Stimulated activated CD8-positive, alpha-beta memory T cell treated with anti-CD3 and anti-CD28 coated beads, Interleukin-12 subunit alpha, Interleukin-12 subunit beta, amount 100 ng/mL, for 1 hour (primary cell): ENCODE measurements around the gene MYBPHL.

Source experiments
- DNase-seq: peaks from one replicate; pipeline ENCODE4 v3.0.0-alpha.2; 2020; ENCODE audit warnings: low read depth

MYBPHL gene

DNA sequence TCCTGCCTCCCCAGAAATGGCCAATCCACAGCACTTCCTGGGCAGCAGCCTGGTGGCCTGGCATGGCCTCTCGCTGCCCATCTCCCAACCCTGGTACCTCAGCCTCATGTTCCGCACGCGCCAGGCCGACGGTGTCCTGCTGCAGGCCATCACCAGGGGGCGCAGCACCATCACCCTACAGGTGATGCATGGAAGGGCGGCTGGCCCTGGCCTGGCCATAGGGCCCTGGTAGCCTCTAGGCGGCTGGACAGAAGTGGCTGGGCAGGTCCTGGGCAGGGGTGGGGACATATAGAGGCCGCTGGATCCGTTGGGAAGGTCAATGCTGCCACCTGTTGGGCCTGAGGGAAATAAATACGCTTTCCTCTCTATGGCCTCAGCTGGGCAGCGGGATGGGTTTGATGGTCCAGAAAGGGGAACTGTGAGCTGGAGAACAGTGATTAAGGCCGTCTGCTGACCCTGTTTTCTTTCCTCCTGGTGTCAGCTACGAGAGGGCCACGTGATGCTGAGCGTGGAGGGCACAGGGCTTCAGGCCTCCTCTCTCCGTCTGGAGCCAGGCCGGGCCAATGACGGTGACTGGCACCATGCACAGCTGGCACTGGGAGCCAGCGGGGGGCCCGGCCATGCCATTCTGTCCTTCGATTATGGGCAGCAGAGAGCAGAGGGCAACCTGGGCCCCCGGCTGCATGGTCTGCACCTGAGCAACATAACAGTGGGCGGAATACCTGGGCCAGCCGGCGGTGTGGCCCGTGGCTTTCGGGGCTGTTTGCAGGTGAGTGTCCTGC is 43.0 kb downstream of the MYBPHL start:
- peak; percentile 55 for DNase-seq

DNA sequence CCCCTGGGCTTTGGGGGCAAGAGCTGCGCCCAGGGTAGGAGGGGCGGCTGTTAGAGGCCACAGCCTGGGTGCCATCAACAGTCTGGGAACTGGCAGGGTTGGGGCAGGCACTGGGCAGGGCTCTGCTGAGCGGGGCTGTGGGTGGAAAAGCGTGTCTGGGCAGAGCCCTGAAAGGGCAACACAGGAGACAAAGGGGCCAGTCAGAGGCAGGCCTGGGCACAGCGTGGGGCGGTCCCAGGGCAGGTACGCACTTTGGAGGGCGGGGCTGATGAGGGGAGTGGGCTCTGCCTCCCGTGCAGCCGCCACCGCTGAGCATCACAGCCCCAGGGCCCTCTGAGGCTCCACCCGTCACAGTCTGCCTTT is 43.6 kb downstream of the MYBPHL start:
- DNase-seq: no peak

DNA sequence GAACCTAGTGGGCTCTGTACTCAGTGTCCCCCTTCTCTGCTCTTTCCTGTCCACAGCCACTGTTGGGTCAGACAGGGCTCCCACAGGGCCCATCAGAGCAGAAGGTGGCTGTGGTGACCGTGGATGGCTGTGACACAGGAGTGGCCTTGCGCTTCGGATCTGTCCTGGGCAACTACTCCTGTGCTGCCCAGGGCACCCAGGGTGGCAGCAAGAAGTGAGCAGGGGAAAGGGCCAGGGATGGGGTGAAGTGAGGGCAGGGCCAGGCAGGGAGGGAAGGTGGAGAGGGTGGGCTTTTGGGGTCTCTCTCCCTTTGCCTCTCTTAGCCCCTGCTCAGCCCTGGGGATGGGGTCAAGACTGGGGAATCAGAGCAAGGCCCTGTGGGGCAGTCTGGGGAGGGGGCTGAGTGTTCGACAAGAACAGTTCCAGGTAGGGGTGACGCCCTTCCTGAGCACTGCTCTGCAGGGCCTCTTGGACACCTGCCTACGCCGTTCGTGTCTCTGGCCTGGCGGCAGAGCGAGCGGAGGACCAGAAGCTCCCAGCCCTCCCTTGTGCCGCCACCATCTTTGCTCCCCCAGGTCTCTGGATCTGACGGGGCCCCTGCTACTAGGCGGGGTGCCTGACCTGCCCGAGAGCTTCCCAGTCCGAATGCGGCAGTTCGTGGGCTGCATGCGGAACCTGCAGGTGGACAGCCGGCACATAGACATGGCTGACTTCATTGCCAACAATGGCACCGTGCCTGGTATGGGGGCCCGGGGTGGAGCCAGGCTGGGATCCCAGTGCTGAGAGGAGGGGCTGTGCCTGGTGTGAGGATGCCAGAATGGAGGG is 44.4 kb downstream of the MYBPHL start:
- DNase-seq: no peak

DNA sequence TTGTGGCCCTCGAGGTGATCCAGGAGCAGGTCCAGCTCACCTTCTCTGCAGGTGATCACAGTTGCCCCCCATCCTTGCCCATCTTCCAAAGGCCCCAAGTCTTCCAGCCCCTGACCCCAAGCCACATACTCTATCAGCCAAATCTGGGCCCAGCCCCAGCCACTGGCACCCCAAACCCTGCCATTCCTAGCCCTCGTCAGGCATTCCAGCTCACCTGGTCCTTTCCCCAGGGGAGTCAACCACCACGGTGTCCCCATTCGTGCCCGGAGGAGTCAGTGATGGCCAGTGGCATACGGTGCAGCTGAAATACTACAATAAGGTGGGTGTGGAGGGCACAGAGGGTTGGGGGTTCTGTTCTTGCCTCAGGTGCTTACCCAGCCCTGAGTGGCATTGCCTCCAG is 45.2 kb downstream of the MYBPHL start:
- no peak for DNase-seq

DNA sequence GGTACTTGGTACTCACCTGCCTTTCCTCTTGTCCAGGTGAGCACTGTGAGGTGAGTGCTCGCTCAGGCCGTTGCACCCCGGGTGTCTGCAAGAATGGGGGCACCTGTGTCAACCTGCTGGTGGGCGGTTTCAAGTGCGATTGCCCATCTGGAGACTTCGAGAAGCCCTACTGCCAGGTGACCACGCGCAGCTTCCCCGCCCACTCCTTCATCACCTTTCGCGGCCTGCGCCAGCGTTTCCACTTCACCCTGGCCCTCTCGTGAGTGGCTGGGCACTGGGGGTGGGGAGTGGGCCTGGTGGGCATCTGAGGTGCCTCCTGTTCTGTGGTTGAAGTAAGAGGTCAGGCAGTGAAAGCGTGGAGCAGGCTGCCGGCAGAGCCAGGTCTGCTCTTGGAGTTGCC is 45.8 kb downstream of the MYBPHL start:
- DNase-seq: no peak

DNA sequence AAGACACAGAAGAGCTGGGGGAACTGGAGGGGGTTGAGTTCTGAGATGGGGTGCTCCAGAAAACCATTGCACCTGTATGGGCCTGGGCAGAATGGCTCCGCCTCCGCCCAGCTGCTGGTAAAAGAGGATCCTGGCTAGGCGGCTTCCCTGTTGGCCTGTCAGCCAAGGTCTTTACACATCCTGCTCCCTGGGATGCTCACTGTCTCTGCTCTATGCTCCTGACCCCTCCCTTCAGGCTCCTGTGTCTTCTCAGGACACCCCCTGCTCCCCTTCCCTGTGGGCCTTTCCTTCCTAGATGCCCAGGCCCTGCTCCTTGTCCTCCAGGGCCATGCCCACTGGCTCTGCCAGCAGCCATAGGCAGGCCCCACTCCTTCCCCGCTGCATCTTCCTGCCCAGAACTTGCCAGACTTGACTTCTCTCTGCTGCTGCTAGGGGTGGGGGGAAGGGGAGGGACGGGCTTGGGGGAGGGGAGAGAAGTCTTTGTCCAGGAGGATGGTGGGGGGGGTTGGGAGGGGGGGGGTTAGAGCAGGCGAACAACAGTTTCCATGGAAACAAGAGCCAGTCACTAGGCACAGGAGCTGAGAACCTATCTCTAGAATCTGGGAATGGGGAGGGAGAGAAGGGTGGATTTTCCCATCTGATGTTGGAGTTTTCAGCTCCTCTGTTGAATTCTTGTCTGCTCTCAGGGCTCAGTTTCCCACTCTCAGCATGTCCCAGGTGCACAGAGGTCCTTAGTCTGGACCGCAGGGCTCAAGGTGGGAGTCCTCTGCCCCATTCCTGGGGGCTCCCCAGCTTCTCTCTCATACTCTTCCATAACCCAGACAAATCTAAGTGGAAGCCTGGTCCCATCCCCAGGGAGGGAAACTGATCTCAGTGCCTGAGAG is 46.9 kb downstream of the MYBPHL start:
- no peak for DNase-seq

DNA sequence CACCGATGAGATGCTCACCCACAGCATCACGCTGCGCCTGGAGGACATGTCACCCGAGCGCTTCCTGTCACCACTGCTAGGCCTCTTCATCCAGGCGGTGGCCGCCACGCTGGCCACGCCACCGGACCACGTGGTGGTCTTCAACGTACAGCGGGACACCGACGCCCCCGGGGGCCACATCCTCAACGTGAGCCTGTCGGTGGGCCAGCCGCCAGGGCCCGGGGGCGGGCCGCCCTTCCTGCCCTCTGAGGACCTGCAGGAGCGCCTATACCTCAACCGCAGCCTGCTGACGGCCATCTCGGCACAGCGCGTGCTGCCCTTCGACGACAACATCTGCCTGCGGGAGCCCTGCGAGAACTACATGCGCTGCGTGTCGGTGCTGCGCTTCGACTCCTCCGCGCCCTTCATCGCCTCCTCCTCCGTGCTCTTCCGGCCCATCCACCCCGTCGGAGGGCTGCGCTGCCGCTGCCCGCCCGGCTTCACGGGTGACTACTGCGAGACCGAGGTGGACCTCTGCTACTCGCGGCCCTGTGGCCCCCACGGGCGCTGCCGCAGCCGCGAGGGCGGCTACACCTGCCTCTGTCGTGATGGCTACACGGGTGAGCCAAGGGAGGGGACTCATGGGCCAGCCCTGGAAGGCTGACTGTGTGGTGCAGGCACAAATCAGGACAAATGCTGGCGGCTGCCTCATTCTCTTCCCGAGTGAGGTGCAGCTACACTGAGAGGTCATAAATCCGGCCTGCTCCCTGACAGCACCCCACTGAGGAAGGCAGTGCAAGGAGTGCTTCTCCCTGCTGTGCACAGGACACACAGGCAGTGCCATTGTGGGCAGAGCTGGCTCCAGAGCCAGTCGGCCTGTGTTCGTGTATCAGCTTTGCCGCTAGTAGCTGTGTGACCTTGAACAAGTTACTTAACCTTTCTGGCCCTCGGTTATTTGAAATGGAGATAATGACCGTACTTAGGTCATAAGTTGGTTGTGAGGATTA is 48.0 kb downstream of the MYBPHL start:
- no peak for DNase-seq

DNA sequence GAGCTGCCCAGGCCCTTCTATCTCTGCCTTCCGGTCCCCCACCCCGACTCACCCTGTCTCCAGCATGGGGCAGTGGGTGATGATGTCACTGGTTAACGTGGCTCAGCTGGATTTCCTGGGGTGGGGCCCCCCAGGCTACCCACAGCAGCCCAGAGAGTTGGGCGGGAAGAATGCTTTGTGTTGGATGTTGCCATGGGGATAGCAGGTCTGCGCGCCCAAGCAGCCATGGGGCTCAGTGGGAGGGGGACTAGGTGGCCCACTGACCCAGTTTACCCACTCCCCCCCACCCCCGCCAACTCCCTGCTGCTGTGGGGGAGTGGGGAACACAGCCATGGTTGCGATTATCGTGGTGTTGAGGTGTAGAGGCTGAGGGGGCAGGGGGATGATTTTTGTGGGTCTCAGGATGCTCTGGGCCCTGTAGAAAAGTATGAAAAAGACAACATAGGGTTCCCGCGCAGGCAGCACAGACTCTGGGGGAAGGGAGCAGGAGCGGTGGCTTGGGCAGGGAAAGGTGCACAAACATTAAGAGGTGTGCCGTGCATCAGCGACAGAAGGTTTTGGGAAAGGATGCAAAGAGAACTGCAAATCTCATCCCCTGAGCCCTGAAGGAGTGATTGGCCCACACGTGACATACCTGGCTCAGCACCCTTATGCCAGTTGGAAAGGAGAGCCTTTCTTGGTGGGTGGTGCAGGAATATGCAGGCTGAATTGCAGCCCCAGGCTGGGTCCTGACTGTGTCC is 49.0 kb downstream of the MYBPHL start:
- DNase-seq: no peak

DNA sequence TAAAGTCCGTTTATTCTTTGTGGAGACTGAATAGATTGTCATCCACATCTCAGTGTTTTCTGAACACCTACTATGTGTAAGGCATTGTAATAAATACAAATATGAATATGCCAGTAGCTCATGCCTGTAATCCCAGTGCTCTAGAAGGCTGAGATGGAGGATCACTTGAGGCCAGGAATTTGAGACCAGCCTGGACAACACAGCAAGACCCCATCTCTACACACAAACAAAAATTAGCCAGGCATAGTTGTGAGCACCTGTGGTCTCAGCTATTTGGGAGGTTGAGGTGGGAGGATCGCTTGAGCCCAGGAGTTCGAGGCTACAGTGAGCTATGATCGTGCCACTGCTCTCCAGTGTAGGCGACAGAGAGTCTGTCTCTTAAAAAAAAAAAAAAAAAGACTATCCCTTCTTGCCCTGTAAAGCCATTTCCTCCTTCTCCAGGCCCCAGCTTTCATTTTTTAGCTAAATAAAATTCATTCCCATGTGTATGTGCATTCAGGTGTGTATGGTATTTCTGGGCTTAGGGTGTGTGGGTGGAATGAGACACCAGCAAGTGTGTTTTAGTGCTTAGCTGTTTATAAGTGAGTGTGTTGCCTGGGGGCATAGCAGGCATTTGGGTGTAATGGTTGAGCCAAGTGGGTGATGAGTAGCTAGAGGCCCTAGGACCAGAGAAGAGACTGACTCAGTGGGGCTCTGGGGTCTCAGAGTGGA is 49.7 kb downstream of the MYBPHL start:
- no peak for DNase-seq

DNA sequence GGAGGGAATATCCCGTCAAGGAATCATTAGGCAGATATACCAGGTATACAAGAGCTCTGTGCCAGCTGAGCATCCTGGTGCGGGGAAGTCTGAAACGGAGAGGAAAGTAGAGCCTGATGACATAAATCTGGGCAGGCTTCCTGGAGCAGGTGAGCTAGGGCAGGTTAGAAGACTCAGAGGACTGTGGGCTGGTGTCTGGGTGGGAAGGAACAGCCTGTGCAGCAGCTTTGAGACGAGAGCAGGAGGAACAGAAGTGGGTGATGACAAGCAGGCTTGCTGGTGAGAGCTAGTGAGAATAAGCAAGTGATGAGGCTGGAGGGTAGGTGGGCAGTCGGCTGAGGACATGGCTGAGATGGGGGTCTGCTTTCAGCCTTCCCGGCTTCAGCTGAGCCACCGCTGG is 50.7 kb downstream of the MYBPHL start:
- no peak for DNase-seq

DNA sequence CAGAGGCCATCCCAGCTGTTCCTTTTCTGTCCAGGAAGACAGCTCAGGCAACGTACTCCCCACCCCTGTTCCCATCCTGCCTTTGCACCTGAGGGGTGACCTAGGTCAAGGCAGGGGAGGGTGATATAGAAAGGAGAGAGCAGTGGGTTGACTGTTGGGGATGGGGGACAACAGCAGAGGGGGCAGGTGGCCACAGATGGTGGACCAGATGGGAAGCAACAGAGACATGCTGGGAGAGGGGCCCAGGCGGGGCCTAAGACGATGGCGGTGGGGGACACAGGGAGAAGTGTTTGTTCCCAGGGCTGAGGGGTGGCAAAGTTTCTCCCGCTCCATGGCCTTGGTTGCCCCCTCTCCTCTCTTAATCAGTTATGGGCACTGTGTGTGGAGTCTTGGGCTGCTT is 51.1 kb downstream of the MYBPHL start:
- no peak for DNase-seq

DNA sequence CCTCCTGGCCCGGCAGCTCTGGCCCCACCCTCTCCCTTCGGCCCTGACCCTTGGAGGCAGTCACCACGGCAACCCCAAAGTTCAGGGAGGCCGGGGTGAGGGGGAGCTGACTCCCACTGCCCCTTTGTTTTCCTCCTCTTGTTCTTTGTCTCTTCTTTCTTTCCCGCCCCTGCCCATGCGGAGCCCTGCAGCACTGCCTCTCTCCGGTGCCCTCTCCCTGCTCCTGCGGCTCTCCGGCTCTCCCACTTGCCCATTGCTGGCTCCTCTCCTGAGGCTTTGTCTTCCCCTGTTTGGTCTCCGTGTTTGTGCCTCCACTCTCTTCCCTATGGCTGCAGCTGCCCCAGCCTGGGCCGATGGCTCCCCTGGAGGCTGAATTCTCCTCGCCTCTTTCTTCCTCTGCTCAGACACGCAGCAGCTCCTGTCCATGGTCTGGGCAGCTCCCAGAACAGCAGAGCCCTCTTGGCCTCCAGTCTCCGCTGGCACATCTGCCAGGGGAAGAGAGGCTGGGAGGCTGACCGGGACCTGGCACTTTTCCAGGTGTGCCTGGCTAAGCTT is 51.6 kb downstream of the MYBPHL start:
- DNase-seq: no peak

DNA sequence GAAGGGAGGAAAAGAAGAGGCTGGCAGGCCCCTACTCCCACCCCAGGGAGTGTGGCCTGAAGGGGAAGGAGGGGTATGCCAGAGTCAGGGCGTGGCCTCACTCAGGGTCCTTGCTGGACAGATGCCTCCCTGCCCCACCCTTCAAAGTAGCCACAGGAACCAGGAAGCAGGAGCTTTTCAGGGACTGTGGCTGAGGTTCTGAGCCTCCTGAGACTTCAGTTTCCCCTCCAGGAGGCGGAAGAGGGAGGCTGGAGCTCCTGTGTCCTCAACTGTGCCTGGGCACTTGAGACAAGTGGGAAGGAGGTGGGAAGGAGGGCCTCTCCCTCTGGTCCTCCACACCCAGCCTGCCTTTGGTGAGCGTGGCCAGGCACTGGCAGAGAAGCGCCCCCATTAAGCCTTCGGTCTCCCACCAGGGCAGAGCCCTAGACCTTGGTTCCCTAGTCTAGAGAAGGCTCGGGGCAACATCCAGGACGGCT is 52.2 kb downstream of the MYBPHL start:
- DNase-seq: no peak

DNA sequence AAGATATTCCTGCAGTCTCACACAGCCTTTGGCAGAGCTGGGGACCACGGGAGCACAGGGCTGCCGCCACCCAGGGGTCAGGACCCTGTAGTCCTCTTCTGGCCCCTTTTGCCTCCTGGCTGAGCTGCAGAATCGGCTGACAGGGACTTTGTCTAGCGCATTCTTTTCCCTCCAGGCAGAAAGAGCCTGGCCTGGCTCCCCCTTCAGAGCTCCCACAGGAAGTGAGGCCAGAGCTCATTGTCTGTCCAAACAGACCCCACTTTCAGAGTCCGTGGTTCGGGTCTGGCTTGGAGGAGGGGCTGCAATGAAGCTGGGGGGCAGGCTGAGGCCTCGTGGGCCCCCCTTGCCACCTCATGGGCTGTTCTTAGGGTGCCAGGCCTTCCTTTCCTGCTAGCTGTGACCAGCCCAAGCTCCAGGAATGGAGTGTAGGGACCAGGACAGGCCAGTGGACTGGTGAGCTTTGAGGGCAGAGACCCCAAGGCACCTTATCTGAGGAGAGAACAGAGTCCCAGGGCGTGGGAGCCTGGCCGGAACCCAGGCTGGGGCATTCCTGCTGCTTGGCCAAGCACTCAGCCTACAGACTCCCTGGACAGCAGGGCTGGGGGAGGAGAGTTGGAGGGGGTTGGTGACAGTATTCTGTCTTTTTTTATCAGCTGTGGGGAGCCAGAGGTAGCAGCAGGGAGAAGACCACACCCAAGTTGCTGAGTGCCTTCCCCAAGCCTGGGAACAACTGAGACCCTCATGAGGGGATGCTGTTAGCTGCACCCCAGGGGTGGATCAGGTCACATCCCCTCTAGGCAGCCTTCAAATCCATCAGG is 52.8 kb downstream of the MYBPHL start:
- DNase-seq: no peak

DNA sequence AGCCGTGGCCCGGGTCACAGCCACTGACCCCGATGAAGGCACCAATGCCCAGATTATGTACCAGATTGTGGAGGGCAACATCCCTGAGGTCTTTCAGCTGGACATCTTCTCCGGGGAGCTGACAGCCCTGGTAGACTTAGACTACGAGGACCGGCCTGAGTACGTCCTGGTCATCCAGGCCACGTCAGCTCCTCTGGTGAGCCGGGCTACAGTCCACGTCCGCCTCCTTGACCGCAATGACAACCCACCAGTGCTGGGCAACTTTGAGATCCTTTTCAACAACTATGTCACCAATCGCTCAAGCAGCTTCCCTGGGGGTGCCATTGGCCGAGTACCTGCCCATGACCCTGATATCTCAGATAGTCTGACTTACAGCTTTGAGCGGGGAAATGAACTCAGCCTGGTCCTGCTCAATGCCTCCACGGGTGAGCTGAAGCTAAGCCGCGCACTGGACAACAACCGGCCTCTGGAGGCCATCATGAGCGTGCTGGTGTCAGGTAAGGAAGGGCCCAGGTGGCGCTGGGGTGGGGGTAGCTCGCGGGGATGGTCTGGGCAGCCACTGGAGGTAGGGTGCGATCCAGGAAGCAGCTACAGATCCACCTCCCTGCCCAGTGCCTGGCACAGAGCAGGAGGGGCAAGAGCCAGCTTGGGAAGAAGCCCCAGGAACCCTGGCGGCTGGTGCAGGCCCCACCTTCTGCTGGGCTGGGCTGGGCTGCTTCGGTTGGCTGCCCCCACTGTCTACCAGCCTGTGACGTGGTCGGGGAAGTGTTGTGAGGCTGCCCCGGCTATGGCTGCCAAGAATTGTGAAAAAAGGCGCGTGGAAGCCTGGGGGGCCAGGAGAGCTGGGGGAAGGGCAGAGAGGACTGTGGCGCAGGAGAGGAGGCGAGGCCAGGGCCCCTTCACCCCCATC is 53.7 kb downstream of the MYBPHL start:
- DNase-seq: no peak

DNA sequence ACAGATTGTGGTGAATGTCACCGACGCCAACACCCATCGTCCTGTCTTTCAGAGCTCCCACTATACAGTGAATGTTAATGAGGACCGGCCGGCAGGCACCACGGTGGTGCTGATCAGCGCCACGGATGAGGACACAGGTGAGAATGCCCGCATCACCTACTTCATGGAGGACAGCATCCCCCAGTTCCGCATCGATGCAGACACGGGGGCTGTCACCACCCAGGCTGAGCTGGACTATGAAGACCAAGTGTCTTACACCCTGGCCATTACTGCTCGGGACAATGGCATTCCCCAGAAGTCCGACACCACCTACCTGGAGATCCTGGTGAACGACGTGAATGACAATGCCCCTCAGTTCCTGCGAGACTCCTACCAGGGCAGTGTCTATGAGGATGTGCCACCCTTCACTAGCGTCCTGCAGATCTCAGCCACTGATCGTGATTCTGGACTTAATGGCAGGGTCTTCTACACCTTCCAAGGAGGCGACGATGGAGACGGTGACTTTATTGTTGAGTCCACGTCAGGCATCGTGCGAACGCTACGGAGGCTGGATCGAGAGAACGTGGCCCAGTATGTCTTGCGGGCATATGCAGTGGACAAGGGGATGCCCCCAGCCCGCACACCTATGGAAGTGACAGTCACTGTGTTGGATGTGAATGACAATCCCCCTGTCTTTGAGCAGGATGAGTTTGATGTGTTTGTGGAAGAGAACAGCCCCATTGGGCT is 54.5 kb downstream of the MYBPHL start:
- DNase-seq: no peak
